Gastroesophageal sphincter (tissue), 3 donors: ENCODE data around the gene SLC35F4.

Experiments
- CTCF ChIP-seq, 4 experiments: fragments of 200-600 bp in 2 of 4; fragments of 450-650 bp in 2 of 4; sonication (generic) in 1 of 4; IDR thresholded peaks; one replicate each; pipeline ENCODE4 v1.5.1; 2017 to 2019; ENCODE audit warnings: antibody characterized with exemption in 4 of 4, mild to moderate bottlenecking in 2 of 4, moderate library complexity in 2 of 4
- POLR2A ChIP-seq, 2 donors: fragments of 450-650 bp; IDR thresholded peaks; one replicate each; pipeline ENCODE4 v1.6.1; 2017; ENCODE audit warnings: antibody characterized with exemption in 2 of 2, mild to moderate bottlenecking in 2 of 2, moderate library complexity in 1 of 2
- POLR2AphosphoS5 ChIP-seq: sonication (generic); formaldehyde crosslinking; IDR thresholded peaks from one replicate; pipeline ENCODE4 v1.6.1; 2017; ENCODE audit warnings: antibody characterized with exemption

GRCh38 chr14:57909626-57910025, 43.7 kb upstream of the SLC35F4 start:
- no peak for TF ChIP-seq CTCF (IDR thresholded peaks at IDR 0.05)
- TF ChIP-seq POLR2A (IDR thresholded peaks at IDR 0.05), result no peak
- no peak for TF ChIP-seq POLR2AphosphoS5
